SK-MEL-5 (cell line): Measurements from ENCODE around the gene CDK5RAP2. TPM values are rescaled to one million over a fixed set of nuclear protein-coding genes. Genes with fewer than 3 reads are reported as not detected.

Source experiments
- DNase-seq: peaks from one replicate; pipeline ENCODE4 v3.0.0-alpha.2; 2016; ENCODE audit warnings: low read depth, low spot score
- in situ Hi-C: cut with HindIII; loops from 2 replicates; pipeline ENCODE4 v1.10.0; 2016; ENCODE audit warnings: low sequenced_read_pairs, high pct_unique_total_duplicates, low pct_unique_long_range_greater_than_20kb
- total RNA-seq: library from RNA; depleted of rRNA; stranded (reverse); fragments of >200 nt; shearing (Covaris generic); gene quantifications from 2 replicates; pipeline ENCODE4 v1.2.3, GENCODE V29; 2014

Gene CDK5RAP2
- total RNA-seq, 1 experiment from 2014 or later: 114 TPM

- in situ Hi-C loops: no loop called here
- DNase-seq: no peak
These were observed 23.0 kb upstream of the CDK5RAP2 start for GRCh38 chr9:120603010-120603409.

GRCh38 chr9:120593955-120594277 is 13.9 kb upstream of the CDK5RAP2 start:
- in situ Hi-C loops: no loop called here
- DNase-seq: no peak

- in situ Hi-C loops: no loop called here
- no peak for DNase-seq
These were observed 13.4 kb upstream of the CDK5RAP2 start for GRCh38 chr9:120593250-120593954.

- in situ Hi-C loops: no loop called here
- DNase-seq: no peak
These were observed 12.2 kb upstream of the CDK5RAP2 start for GRCh38 chr9:120592210-120592609.

GRCh38 chr9:120587328-120587727 is 7.4 kb upstream of the CDK5RAP2 start:
- DNase-seq: no peak
- in situ Hi-C loops: no loop called here

GRCh38 chr9:120583958-120584369 is 4.0 kb upstream of the CDK5RAP2 start:
- peak; percentile 100 for DNase-seq
- in situ Hi-C loops: no loop called here

- in situ Hi-C loops: no loop called here
- DNase-seq: peak; percentile 37
These were observed 572 bp downstream of the CDK5RAP2 start for GRCh38 chr9:120579139-120580050.

GRCh38 chr9:120574473-120574872 is 5.5 kb downstream of the CDK5RAP2 start:
- peak; percentile 36 for DNase-seq
- in situ Hi-C loops: no loop called here

GRCh38 chr9:120572472-120572871 is 7.5 kb downstream of the CDK5RAP2 start:
- DNase-seq: no peak
- in situ Hi-C loops: no loop called here

GRCh38 chr9:120571443-120572257 is 8.3 kb downstream of the CDK5RAP2 start:
- in situ Hi-C loops: no loop called here
- DNase-seq: peak; percentile 93

GRCh38 chr9:120570296-120570695 is 9.7 kb downstream of the CDK5RAP2 start:
- DNase-seq: no peak
- in situ Hi-C loops: no loop called here

GRCh38 chr9:120569556-120569955 is 10.4 kb downstream of the CDK5RAP2 start:
- in situ Hi-C loops: no loop called here
- DNase-seq: peak; percentile 22

GRCh38 chr9:120568816-120569215 is 11.2 kb downstream of the CDK5RAP2 start:
- DNase-seq: no peak
- in situ Hi-C loops: no loop called here

GRCh38 chr9:120567874-120568273 is 12.1 kb downstream of the CDK5RAP2 start:
- no peak for DNase-seq
- in situ Hi-C loops: no loop called here

- in situ Hi-C loops: no loop called here
- DNase-seq: no peak
These were observed 12.9 kb downstream of the CDK5RAP2 start for GRCh38 chr9:120567081-120567480.

GRCh38 chr9:120564589-120564988 is 15.4 kb downstream of the CDK5RAP2 start:
- no peak for DNase-seq
- in situ Hi-C loops: no loop called here

- in situ Hi-C loops: no loop called here
These were observed 17.0 kb downstream of the CDK5RAP2 start for GRCh38 chr9:120562861-120563443.

GRCh38 chr9:120561709-120562108 is 18.3 kb downstream of the CDK5RAP2 start:
- in situ Hi-C loops: no loop called here
- DNase-seq: no peak

More at GRCh38 chr9:120562861-120563443, 17.0 kb downstream of the CDK5RAP2 start:
- no peak for DNase-seq
